Natural killer cell (primary cell): ENCODE measurements around the gene GIT2. TPM values are rescaled to one million over a fixed set of nuclear protein-coding genes. Genes with fewer than 3 reads are reported as not detected.
A peak's percentile ranks its signal among the peaks of the same experiment; 100 is the strongest.

ENCODE experiments used
- ATAC-seq, 3 donors: fragments of 150-1000 bp in 2 of 3; fragments of 200-7000 bp in 1 of 3; cut with Tn5 transposase; 1 replicate in 1 of 3; 2 replicates in 2 of 3; pipeline ENCODE4 v1.10.0; 2021; ENCODE audit warnings: mild to moderate bottlenecking in 2 of 3, moderate library complexity in 2 of 3
- DNase-seq, 2 donors: peaks; one replicate each; pipeline versions ENCODE4 v3.0.0 to v3.0.0-alpha.2; 2013 to 2021; ENCODE audit warnings: mixed read lengths in 1 of 2
- H3K27ac ChIP-seq: one replicate; pipeline ENCODE4 v1.5.1; 2013; ENCODE audit warnings: mild to moderate bottlenecking, low read length
- H3K27me3 ChIP-seq: one replicate; pipeline ENCODE4 v1.6.1; 2013; ENCODE audit warnings: low read length; ENCODE audit not compliant: control insufficient read depth, insufficient read depth
- H3K36me3 ChIP-seq: one replicate; pipeline ENCODE4 v1.6.1; 2013; ENCODE audit warnings: low read length; ENCODE audit not compliant: control insufficient read depth, insufficient read depth
- H3K4me1 ChIP-seq: one replicate; pipeline ENCODE4 v1.6.1; 2013; ENCODE audit warnings: low read length; ENCODE audit not compliant: control insufficient read depth, insufficient read depth
- H3K4me3 ChIP-seq: one replicate; pipeline ENCODE4 v1.5.1; 2013; ENCODE audit warnings: low read length
- H3K9me3 ChIP-seq: one replicate; pipeline ENCODE4 v1.6.1; 2013; ENCODE audit warnings: low read length; ENCODE audit not compliant: control insufficient read depth, insufficient read depth
- H3K27ac Mint-ChIP-seq, 2 donors: one replicate each; pipeline ENCODE4 v1.8.0; 2022; ENCODE audit warnings: mild to moderate bottlenecking in 2 of 2, mixed read lengths in 2 of 2, moderate library complexity in 1 of 2
- H3K27me3 Mint-ChIP-seq, 2 donors: one replicate each; pipeline ENCODE4 v1.8.0; 2022; ENCODE audit warnings: low read depth in 2 of 2, mixed read lengths in 2 of 2
- H3K36me3 Mint-ChIP-seq: one replicate; pipeline ENCODE4 v1.8.0; 2022; ENCODE audit warnings: mixed read lengths
- H3K4me1 Mint-ChIP-seq, 2 donors: one replicate each; pipeline ENCODE4 v1.8.0; 2022; ENCODE audit warnings: mixed read lengths in 2 of 2
- H3K4me3 Mint-ChIP-seq: one replicate; pipeline ENCODE4 v1.8.0; 2022; ENCODE audit warnings: mild to moderate bottlenecking, moderate library complexity, mixed read lengths
- H3K9me3 Mint-ChIP-seq, 2 donors: one replicate each; pipeline ENCODE4 v1.8.0; 2022; ENCODE audit warnings: mixed read lengths in 2 of 2
- CTCF ChIP-seq: fragments of 200-600 bp; IDR thresholded peaks from one replicate; pipeline ENCODE4 v1.8.0; 2022; ENCODE audit warnings: antibody characterized with exemption
- WGBS: methylation state at CpG from one replicate; pipeline ENCODE4 v1.1.7; 2013; ENCODE audit warnings: missing lambda C conversion rate; ENCODE audit not compliant: insufficient coverage; 5-methylcytosine and 5-hydroxymethylcytosine counted together
- intact Hi-C: fragments of 100-400 bp; cut with micrococcal nuclease; formaldehyde crosslinking; loops from one replicate; pipeline ENCODE4 v1.14.2; 2022
- total RNA-seq, 4 donors: library from RNA; stranded (reverse); fragments of 120-200 nt in 1 of 4; gene quantifications; one replicate each; pipeline versions ENCODE4 v1.2.3 to v1.2.4, GENCODE V29; 2013 to 2022

The GIT2 gene
- total RNA-seq, 3 donors from 2014 or later (not counting 1 experiment from before 2014, with no cell fraction given) = 98.8 to 118 (median 117) TPM

GRCh38 chr12:109926016-109926415 is 70.2 kb downstream of the GIT2 start:
- Histone ChIP-seq H3K27me3 (no peaks in the 10 kb centered on the region), H3K27ac (no peak overlapping the region), H3K4me3 (no peak overlapping the region), H3K9me3 (no peaks in the 10 kb centered on the region), H3K36me3 (peaks cover 23% of the 10 kb centered on the region), H3K4me1 (no peaks in the 10 kb centered on the region)
- peaks cover 0 to 6% of the 10 kb centered on the region in 2 donors for H3K4me1 Mint-ChIP-seq
- H3K9me3 Mint-ChIP-seq = no peaks in the 10 kb centered on the region
- peaks cover 8% of the 10 kb centered on the region for H3K36me3 Mint-ChIP-seq
- DNase-seq (no peak), ATAC-seq (no peak)
- 88% methylated on average over 8 of the region's 8 CpGs for WGBS
- TF ChIP-seq CTCF = no peak
- intact Hi-C loops = no loop called here
- H3K27ac Mint-ChIP-seq = no peak overlapping the region
- H3K4me3 Mint-ChIP-seq = no peak overlapping the region
- no peaks in the 10 kb centered on the region for H3K27me3 Mint-ChIP-seq

DNA sequence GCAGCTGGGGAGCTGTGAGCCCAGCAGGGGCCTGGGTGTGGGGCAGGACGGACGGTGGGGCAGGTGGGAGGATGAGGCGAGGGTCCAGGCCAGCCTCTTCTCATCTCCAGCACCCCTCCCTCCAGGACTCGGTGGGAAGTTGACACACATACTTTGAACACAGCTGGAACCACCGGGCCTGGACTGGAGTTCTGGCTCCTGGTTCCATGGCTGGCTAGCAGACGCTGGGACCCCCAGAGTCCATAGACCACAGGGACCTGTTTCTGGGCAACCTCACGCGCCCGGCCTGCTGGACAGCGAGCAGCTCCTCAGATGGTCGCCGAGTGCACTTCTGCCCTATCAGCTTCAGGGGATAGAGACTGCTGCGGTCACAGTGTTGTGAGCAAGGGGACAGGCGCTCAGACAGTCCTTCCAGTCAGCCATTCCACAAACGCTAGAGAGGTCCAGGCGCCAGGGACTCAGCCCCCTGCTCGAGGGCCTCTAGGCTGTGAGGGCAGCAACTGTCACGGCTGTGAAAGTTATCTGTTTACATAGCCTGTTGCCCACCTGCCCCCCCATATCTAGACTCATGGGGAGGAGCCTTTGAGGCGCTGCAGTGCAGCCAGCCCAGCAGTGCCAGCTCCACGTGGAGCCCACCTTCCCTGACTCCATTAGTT is 70.9 kb downstream of the GIT2 start:
- Mint-ChIP-seq H3K4me1 (peaks cover 0 to 6% of the 10 kb centered on the region in 2 donors), H3K36me3 (peaks cover 8% of the 10 kb centered on the region), H3K4me3 (no peak overlapping the region), H3K27ac (peak overlapping the region; percentile 17 to 55), H3K9me3 (no peaks in the 10 kb centered on the region), H3K27me3 (no peaks in the 10 kb centered on the region)
- ATAC-seq (no peak), DNase-seq (no peak)
- Histone ChIP-seq H3K27ac (no peak overlapping the region), H3K4me1 (no peaks in the 10 kb centered on the region), H3K4me3 (no peak overlapping the region), H3K36me3 (peaks cover 23% of the 10 kb centered on the region), H3K27me3 (no peaks in the 10 kb centered on the region), H3K9me3 (no peaks in the 10 kb centered on the region)
- no peak for TF ChIP-seq CTCF
- intact Hi-C loops = no loop called here
- WGBS = 92% methylated on average over 18 of the region's 20 CpGs

DNA sequence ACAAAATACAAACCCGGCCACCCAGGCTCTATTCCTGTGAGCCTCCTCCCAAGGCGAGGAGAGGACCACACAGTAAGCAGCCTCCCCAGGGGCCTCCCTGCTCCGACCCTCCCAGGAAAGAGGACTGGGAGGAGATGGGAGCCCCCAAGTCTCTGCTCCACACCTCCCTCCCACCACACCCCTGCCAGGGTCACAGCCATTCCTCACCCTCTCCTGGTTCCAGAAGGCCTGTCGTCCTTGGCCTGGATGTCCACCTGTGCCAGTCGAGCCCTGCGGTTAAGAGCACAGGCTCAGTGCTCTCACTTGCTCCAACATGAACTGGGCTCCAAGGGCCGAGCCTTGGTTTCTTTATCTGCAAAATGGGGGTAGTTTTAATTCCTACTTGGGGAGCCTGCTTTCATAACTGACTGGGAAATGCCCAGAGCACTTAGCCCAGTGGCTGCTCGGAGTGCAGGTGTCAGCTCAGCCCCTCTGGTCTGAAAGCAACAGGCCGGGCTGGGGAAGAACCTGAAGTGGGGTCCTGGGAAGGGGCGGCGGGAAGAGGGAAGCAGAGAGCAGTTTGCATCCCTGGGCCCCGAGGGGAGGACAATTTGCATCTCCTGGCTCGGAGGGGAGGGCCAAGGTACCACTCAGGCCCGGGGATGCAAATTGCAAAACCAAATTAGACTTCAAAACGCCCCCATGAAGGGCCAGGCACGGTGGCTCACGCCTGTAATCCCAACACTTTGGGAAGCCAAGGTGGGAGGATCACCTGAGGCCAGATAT is 72.5 kb downstream of the GIT2 start:
- no peak for DNase-seq
- no peak for ATAC-seq
- 90% methylated on average over 17 of the region's 17 CpGs for WGBS
- H3K9me3 ChIP-seq = no peaks in the 10 kb centered on the region
- intact Hi-C loops = no loop called here
- H3K27ac ChIP-seq = no peak overlapping the region
- H3K4me1 ChIP-seq = no peaks in the 10 kb centered on the region
- Mint-ChIP-seq H3K27me3 (no peaks in the 10 kb centered on the region), H3K9me3 (no peaks in the 10 kb centered on the region), H3K36me3 (no peaks in the 10 kb centered on the region), H3K4me1 (peaks cover 0 to 6% of the 10 kb centered on the region in 2 donors), H3K27ac (no peak overlapping the region), H3K4me3 (no peak overlapping the region)
- no peak for TF ChIP-seq CTCF
- peaks cover 33% of the 10 kb centered on the region for H3K36me3 ChIP-seq
- no peak overlapping the region for H3K4me3 ChIP-seq
- no peaks in the 10 kb centered on the region for H3K27me3 ChIP-seq
